ENCODE results near the gene GDF7.

GDF7 gene

GRCh38 chr2:20689428-20690264, 22.7 kb downstream of the GDF7 start:
- no peak overlapping the region for H2AFZ ChIP-seq
- no peak overlapping the region for H3K9ac ChIP-seq
- H3K4me2 ChIP-seq (ENCODE audit: low read length) = no peak overlapping the region
- TF ChIP-seq, protein P1, sequence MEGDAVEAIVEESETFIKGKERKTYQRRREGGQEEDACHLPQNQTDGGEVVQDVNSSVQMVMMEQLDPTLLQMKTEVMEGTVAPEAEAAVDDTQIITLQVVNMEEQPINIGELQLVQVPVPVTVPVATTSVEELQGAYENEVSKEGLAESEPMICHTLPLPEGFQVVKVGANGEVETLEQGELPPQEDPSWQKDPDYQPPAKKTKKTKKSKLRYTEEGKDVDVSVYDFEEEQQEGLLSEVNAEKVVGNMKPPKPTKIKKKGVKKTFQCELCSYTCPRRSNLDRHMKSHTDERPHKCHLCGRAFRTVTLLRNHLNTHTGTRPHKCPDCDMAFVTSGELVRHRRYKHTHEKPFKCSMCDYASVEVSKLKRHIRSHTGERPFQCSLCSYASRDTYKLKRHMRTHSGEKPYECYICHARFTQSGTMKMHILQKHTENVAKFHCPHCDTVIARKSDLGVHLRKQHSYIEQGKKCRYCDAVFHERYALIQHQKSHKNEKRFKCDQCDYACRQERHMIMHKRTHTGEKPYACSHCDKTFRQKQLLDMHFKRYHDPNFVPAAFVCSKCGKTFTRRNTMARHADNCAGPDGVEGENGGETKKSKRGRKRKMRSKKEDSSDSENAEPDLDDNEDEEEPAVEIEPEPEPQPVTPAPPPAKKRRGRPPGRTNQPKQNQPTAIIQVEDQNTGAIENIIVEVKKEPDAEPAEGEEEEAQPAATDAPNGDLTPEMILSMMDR (IDR thresholded peaks at IDR 0.05) = no peak
- no peaks in the 10 kb centered on the region for H3K4me1 ChIP-seq
- H3K9me3 ChIP-seq (ENCODE audit: control insufficient read depth, low read length) = no peaks in the 10 kb centered on the region
- no peaks in the 10 kb centered on the region for H3K27me3 ChIP-seq (ENCODE audit: control insufficient read depth, insufficient read depth, low read length)
- H3K79me2 ChIP-seq = no peaks in the 10 kb centered on the region
- H3K4me3 ChIP-seq (ENCODE audit: low read depth, low read length) = no peak overlapping the region
- H3K27ac ChIP-seq = no peak overlapping the region
- no peaks in the 10 kb centered on the region for H3K36me3 ChIP-seq (ENCODE audit: control insufficient read depth, insufficient read depth, low read length)

DNA sequence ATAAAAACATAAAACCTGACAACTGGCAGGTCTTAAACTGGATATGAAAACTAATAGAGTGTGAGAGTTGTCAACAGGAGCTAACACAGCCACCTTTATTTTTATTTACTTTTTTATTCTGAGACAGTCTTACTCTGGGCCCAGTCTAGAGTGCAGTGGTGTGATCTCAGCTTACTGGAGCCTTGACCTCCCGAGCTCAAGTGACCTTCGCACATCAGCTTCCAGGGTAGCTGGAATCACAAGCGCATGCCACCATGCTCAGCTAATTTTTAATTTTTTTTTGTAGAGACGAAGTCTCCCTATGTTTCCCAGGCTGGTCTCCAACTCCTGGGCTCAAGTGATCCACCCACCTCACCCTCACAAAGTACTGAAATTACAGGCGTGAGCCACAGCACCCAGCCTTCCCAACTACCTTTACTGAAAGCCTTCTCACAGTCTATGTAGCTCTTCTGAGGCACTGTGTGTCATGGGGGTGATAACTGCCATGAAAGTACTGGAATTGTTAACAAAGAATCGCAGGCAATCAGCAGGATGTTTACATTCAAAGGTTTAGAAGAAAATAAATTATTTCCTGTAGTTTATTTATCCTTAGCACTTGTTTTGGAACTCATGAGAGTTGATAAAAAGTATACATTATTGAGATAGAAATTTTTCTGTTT, 24.3 kb downstream of the GDF7 start:
- Histone ChIP-seq H3K27ac (no peak overlapping the region), H3K4me2 (ENCODE audit: low read length) (no peak overlapping the region), H3K4me3 (ENCODE audit: low read depth, low read length) (no peak overlapping the region), H3K4me1 (no peaks in the 10 kb centered on the region), H3K79me2 (no peaks in the 10 kb centered on the region), H3K36me3 (ENCODE audit: control insufficient read depth, insufficient read depth, low read length) (no peaks in the 10 kb centered on the region), H3K9me3 (ENCODE audit: control insufficient read depth, low read length) (no peaks in the 10 kb centered on the region), H3K9ac (no peak overlapping the region), H2AFZ (no peak overlapping the region), H3K27me3 (ENCODE audit: control insufficient read depth, insufficient read depth, low read length) (no peaks in the 10 kb centered on the region)
- TF ChIP-seq, protein P1 (IDR thresholded peaks at IDR 0.05) = no peak

- no peaks in the 10 kb centered on the region for H3K36me3 ChIP-seq (ENCODE audit: control insufficient read depth, insufficient read depth, low read length)
- H2AFZ ChIP-seq = no peak overlapping the region
- H3K79me2 ChIP-seq = no peaks in the 10 kb centered on the region
- no peak overlapping the region for H3K27ac ChIP-seq
- TF ChIP-seq, protein P1 (IDR thresholded peaks at IDR 0.05) = no peak
- H3K4me1 ChIP-seq = no peaks in the 10 kb centered on the region
- no peaks in the 10 kb centered on the region for H3K9me3 ChIP-seq (ENCODE audit: control insufficient read depth, low read length)
- H3K4me3 ChIP-seq (ENCODE audit: low read depth, low read length) = no peak overlapping the region
- no peak overlapping the region for H3K9ac ChIP-seq
- no peaks in the 10 kb centered on the region for H3K27me3 ChIP-seq (ENCODE audit: control insufficient read depth, insufficient read depth, low read length)
- no peak overlapping the region for H3K4me2 ChIP-seq (ENCODE audit: low read length)
Measured at GRCh38 chr2:20692081-20692480, 25.1 kb downstream of the GDF7 start.

DNA sequence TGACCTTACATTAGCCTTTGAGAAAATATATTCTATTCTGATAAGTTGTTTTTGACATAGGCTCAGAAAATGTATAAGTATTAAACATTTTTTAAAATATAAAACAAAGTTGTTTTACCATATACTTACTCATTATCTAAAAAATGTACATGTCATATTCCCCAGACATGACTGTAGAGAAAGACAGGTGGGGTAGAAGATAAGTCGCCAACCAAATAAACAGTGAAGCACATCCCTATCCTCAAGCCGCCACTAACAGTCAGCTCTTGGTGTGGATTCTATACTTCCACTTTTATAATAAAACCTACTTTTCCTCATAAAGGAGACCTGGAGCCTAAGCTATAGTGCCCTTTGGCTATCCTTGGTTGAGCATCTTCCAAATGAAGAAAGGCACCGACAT, 26.4 kb downstream of the GDF7 start:
- Histone ChIP-seq H3K4me2 (ENCODE audit: low read length) (no peak overlapping the region), H3K79me2 (no peaks in the 10 kb centered on the region), H3K9me3 (ENCODE audit: control insufficient read depth, low read length) (no peaks in the 10 kb centered on the region), H3K4me1 (no peaks in the 10 kb centered on the region), H3K4me3 (ENCODE audit: low read depth, low read length) (no peak overlapping the region), H3K27me3 (ENCODE audit: control insufficient read depth, insufficient read depth, low read length) (no peaks in the 10 kb centered on the region), H3K9ac (no peak overlapping the region), H2AFZ (no peak overlapping the region), H3K36me3 (ENCODE audit: control insufficient read depth, insufficient read depth, low read length) (no peaks in the 10 kb centered on the region), H3K27ac (no peak overlapping the region)
- TF ChIP-seq, protein P1 (IDR thresholded peaks at IDR 0.05) = no peak

Data from parathyroid adenoma (tissue), 2 donors.